Mammary epithelial cell (primary cell): ENCODE measurements around the gene EPHB3.

Experiments used
- EZH2 ChIP-seq: IDR thresholded peaks from 2 replicates; pipeline ENCODE4 v1.6.1; 2012; ENCODE audit warnings: low read length, inconsistent platforms, borderline replicate concordance
- TF ChIP-seq, protein P1 (sequence below), 2 donors: IDR thresholded peaks in 1 of 2; conservative IDR thresholded peaks in 1 of 2; 2 replicates each; pipeline ENCODE4 v1.5.1; 2011 to 2012; ENCODE audit warnings: inconsistent platforms in 2 of 2, low read length in 2 of 2, mild to moderate bottlenecking in 2 of 2, control low read depth in 1 of 2, low read depth in 1 of 2; ENCODE audit not compliant: insufficient read depth in 1 of 2; ENCODE audit errors: extremely low read depth in 1 of 2

DNA sequence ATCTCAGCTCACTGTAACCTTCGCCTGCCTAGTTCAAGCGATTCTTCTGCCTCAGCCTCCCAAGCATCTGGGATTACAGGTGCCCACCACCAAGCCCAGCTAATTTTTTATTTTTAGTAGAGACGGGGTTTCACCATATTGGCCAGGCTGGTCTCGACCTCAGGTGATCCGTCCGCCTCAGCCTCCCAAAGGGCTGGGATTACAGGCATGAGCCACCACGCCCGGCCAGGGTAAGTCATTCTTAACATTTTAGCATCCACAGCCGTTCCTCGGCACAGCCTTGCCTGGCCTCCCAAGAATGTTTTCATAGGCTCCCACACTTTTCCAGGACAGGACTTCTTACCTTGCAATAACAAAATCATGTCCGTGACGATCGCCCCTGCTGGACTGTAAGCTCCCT is 8.7 kb upstream of the EPHB3 start:
- TF ChIP-seq, protein P1, sequence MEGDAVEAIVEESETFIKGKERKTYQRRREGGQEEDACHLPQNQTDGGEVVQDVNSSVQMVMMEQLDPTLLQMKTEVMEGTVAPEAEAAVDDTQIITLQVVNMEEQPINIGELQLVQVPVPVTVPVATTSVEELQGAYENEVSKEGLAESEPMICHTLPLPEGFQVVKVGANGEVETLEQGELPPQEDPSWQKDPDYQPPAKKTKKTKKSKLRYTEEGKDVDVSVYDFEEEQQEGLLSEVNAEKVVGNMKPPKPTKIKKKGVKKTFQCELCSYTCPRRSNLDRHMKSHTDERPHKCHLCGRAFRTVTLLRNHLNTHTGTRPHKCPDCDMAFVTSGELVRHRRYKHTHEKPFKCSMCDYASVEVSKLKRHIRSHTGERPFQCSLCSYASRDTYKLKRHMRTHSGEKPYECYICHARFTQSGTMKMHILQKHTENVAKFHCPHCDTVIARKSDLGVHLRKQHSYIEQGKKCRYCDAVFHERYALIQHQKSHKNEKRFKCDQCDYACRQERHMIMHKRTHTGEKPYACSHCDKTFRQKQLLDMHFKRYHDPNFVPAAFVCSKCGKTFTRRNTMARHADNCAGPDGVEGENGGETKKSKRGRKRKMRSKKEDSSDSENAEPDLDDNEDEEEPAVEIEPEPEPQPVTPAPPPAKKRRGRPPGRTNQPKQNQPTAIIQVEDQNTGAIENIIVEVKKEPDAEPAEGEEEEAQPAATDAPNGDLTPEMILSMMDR (conservative IDR thresholded peaks at IDR 0.05 in 1 of 2, IDR thresholded peaks at IDR 0.05 in 1 of 2; ENCODE audit: extremely low read depth in 1 of 2, insufficient read depth in 1 of 2, low read depth in 1 of 2, low read length in 2 of 2), result no peak
- no peak for TF ChIP-seq EZH2
